H9 (cell line): ENCODE data around the gene MEDAG. TPM values are rescaled to one million over a fixed set of nuclear protein-coding genes. Genes with fewer than 3 reads are reported as not detected.

ENCODE experiments used
- DNase-seq: peaks from one replicate; pipeline ENCODE4 v3.0.0-alpha.2; 2017
- H2AFZ ChIP-seq: one replicate; pipeline ENCODE4 v1.6.1; 2013; ENCODE audit warnings: mild to moderate bottlenecking, low read length, control low read depth, moderate library complexity
- H2AK5ac ChIP-seq: 2 replicates; pipeline ENCODE4 v1.6.1; 2013; ENCODE audit warnings: low read length, control low read depth, mixed read lengths; ENCODE audit not compliant: insufficient read length
- H2BK120ac ChIP-seq: one replicate; pipeline ENCODE4 v1.6.1; 2013; ENCODE audit warnings: low read depth, mild to moderate bottlenecking, low read length, control low read depth, inconsistent platforms; ENCODE audit not compliant: poor library complexity, severe bottlenecking
- H2BK12ac ChIP-seq: 2 replicates; pipeline ENCODE4 v1.6.1; 2013; ENCODE audit warnings: low read length, control low read depth, mixed read lengths, low read depth; ENCODE audit not compliant: insufficient read length
- H2BK15ac ChIP-seq: 2 replicates; pipeline ENCODE4 v1.6.1; 2013; ENCODE audit warnings: low read depth, low read length, control low read depth
- H2BK20ac ChIP-seq: one replicate; pipeline ENCODE4 v1.6.1; 2013; ENCODE audit warnings: low read depth, mild to moderate bottlenecking, low read length, control low read depth, inconsistent platforms; ENCODE audit not compliant: poor library complexity, severe bottlenecking
- H2BK5ac ChIP-seq: 2 replicates; pipeline ENCODE4 v1.6.1; 2013; ENCODE audit warnings: low read length, control low read depth, mixed read lengths; ENCODE audit not compliant: insufficient read length
- H3K14ac ChIP-seq: 2 replicates; pipeline ENCODE4 v1.6.1; 2013; ENCODE audit warnings: low read length, control low read depth; ENCODE audit not compliant: insufficient read depth
- H3K18ac ChIP-seq: 2 replicates; pipeline ENCODE4 v1.6.1; 2013; ENCODE audit warnings: low read depth, mild to moderate bottlenecking, mixed read lengths, low read length, control low read depth; ENCODE audit not compliant: insufficient read length
- H3K23ac ChIP-seq: 2 replicates; pipeline ENCODE4 v1.6.1; 2013; ENCODE audit warnings: low read length, control low read depth, mixed read lengths, low read depth; ENCODE audit not compliant: insufficient read length
- H3K23me2 ChIP-seq: 2 replicates; pipeline ENCODE4 v1.6.1; 2013; ENCODE audit warnings: low read depth, mild to moderate bottlenecking, mixed read lengths, low read length, control low read depth; ENCODE audit not compliant: insufficient read length, poor library complexity, severe bottlenecking
- H3K27ac ChIP-seq: 2 replicates; pipeline ENCODE4 v1.5.1; 2013; ENCODE audit warnings: low read length, control low read depth, mixed read lengths, low read depth; ENCODE audit not compliant: insufficient read length
- H3K27me3 ChIP-seq: 2 replicates; pipeline ENCODE4 v1.6.1; 2013; ENCODE audit warnings: low read length, control low read depth, inconsistent platforms; ENCODE audit not compliant: insufficient read depth
- H3K4ac ChIP-seq: 2 replicates; pipeline ENCODE4 v1.6.1; 2013; ENCODE audit warnings: low read depth, mild to moderate bottlenecking, control low read depth, inconsistent platforms, low read length, moderate library complexity
- H3K4me1 ChIP-seq: 2 replicates; pipeline ENCODE4 v1.6.1; 2013; ENCODE audit warnings: low read length, control low read depth, inconsistent platforms; ENCODE audit not compliant: insufficient read depth
- H3K4me2 ChIP-seq: 2 replicates; pipeline ENCODE4 v1.6.1; 2013; ENCODE audit warnings: low read length, control low read depth, mixed read lengths; ENCODE audit not compliant: insufficient read length, insufficient read depth
- H3K56ac ChIP-seq: 2 replicates; pipeline ENCODE4 v1.6.1; 2013; ENCODE audit warnings: low read depth, mild to moderate bottlenecking, mixed read lengths, low read length, control low read depth; ENCODE audit not compliant: insufficient read length
- H3K79me1 ChIP-seq: 2 replicates; pipeline ENCODE4 v1.6.1; 2013; ENCODE audit warnings: low read depth, mild to moderate bottlenecking, moderate library complexity, low read length, control low read depth, inconsistent platforms; ENCODE audit not compliant: insufficient read depth, poor library complexity, severe bottlenecking
- H3K79me2 ChIP-seq: 2 replicates; pipeline ENCODE4 v1.6.1; 2013; ENCODE audit warnings: low read length, control low read depth, inconsistent platforms; ENCODE audit not compliant: insufficient read depth
- H3K9ac ChIP-seq: 2 replicates; pipeline ENCODE4 v1.6.1; 2013; ENCODE audit warnings: low read length, control low read depth, mixed read lengths; ENCODE audit not compliant: insufficient read length; ENCODE audit errors: extremely low read depth
- H3K9me3 ChIP-seq: one replicate; pipeline ENCODE4 v1.6.1; 2013; ENCODE audit warnings: low read depth, low read length, inconsistent platforms; ENCODE audit not compliant: control insufficient read depth
- H3T11ph ChIP-seq: one replicate; pipeline ENCODE4 v1.6.1; 2013; ENCODE audit warnings: mild to moderate bottlenecking, low read length, control low read depth, inconsistent platforms
- H4K20me1 ChIP-seq: one replicate; pipeline ENCODE4 v1.6.1; 2013; ENCODE audit not compliant: control insufficient read depth, insufficient read length, insufficient read depth
- H4K5ac ChIP-seq: 2 replicates; pipeline ENCODE4 v1.6.1; 2013; ENCODE audit warnings: low read depth, mild to moderate bottlenecking, mixed read lengths, low read length, control low read depth; ENCODE audit not compliant: insufficient read length
- H4K8ac ChIP-seq: replicated peaks from 2 replicates; pipeline ENCODE4 v1.6.1; 2013; ENCODE audit warnings: low read length, control low read depth, mixed read lengths, low read depth; ENCODE audit not compliant: insufficient read length
- H4K91ac ChIP-seq: 2 replicates; pipeline ENCODE4 v1.6.1; 2013; ENCODE audit warnings: low read depth, mild to moderate bottlenecking, moderate library complexity, mixed read lengths, low read length, control low read depth; ENCODE audit not compliant: insufficient read length
- H3K27ac Mint-ChIP-seq, 3 experiments: 2 replicates in 2 of 3; 3 replicates in 1 of 3; pipeline ENCODE4 v1.8.0; 2020 to 2021; ENCODE audit warnings: mixed read lengths in 3 of 3, mild to moderate bottlenecking in 1 of 3, moderate library complexity in 1 of 3
- H3K27me3 Mint-ChIP-seq: 2 replicates; pipeline ENCODE4 v1.8.0; 2021; ENCODE audit warnings: low read depth, mild to moderate bottlenecking, moderate library complexity, mixed read lengths
- H3K36me3 Mint-ChIP-seq, 3 experiments: 2 replicates in 2 of 3; 3 replicates in 1 of 3; pipeline ENCODE4 v1.8.0; 2020 to 2021; ENCODE audit warnings: low read depth in 3 of 3, mixed read lengths in 3 of 3; ENCODE audit not compliant: insufficient read depth in 1 of 3
- H3K4me1 Mint-ChIP-seq, 2 experiments: 2 replicates each; pipeline ENCODE4 v1.8.0; 2020; ENCODE audit warnings: mixed read lengths in 2 of 2
- H3K4me3 Mint-ChIP-seq, 2 experiments: 2 replicates in 1 of 2; 3 replicates in 1 of 2; pipeline ENCODE4 v1.8.0; 2020 to 2021; ENCODE audit warnings: mild to moderate bottlenecking in 2 of 2, mixed read lengths in 2 of 2, moderate library complexity in 1 of 2
- H3K9me3 Mint-ChIP-seq, 2 experiments: 2 replicates in 1 of 2; 3 replicates in 1 of 2; pipeline ENCODE4 v1.8.0; 2020; ENCODE audit warnings: mild to moderate bottlenecking in 2 of 2, mixed read lengths in 2 of 2, moderate library complexity in 1 of 2
- CTCF ChIP-seq: fragments of 200-600 bp; sonication (generic); conservative IDR thresholded peaks from 3 replicates; pipeline ENCODE4 v1.8.0; 2021; ENCODE audit warnings: antibody characterized with exemption, mild to moderate bottlenecking
- whole genome bisulfite sequencing: extraction: QIAGEN DNeasy Blood & Tissue Kit; methylation state at CpG from one replicate; pipeline ENCODE4 v1.1.7; 2013; ENCODE audit warnings: missing lambda C conversion rate, low lambda C conversion rate, mixed read lengths; ENCODE audit not compliant: insufficient read length; ENCODE audit errors: extremely low coverage; 5-methylcytosine and 5-hydroxymethylcytosine counted together
- total RNA-seq: library from RNA; stranded (reverse); gene quantifications from 2 replicates; pipeline ENCODE4 v1.2.1, GENCODE V29; 2021

MEDAG gene
- total RNA-seq, 1 experiment from 2014 or later, result 0.87 TPM

- Histone ChIP-seq H3K4me2 (no peak overlapping the region), H3K23me2 (no peaks in the 10 kb centered on the region), H3K27me3 (no peaks in the 10 kb centered on the region), H4K91ac (no peak overlapping the region), H3K79me1 (no peaks in the 10 kb centered on the region), H3K56ac (no peak overlapping the region), H3K79me2 (no peaks in the 10 kb centered on the region), H2AK5ac (no peak overlapping the region), H3K18ac (no peak overlapping the region), H3K23ac (no peak overlapping the region), H3K4me1 (no peaks in the 10 kb centered on the region), H2BK120ac (no peak overlapping the region), H3T11ph (no peak overlapping the region), H3K9ac (no peak overlapping the region), H4K8ac (no peak overlapping the region), H4K20me1 (no peaks in the 10 kb centered on the region), H3K27ac (no peak overlapping the region), H4K5ac (no peak overlapping the region), H2BK5ac (no peak overlapping the region), H2BK12ac (no peak overlapping the region), H3K14ac (no peak overlapping the region), H2BK15ac (no peak overlapping the region), H3K4ac (no peak overlapping the region), H3K9me3 (no peaks in the 10 kb centered on the region), H2BK20ac (no peak overlapping the region), H2AFZ (no peak overlapping the region)
- Mint-ChIP-seq H3K36me3 (no peaks in the 10 kb centered on the region), H3K4me3 (no peak overlapping the region), H3K27ac (no peak overlapping the region), H3K27me3 (no peaks in the 10 kb centered on the region), H3K4me1 (peaks cover 8 to 13% of the 10 kb centered on the region in 2 experiments), H3K9me3 (no peaks in the 10 kb centered on the region)
- no CpG with 5 or more reads among the region's 3 CpGs for WGBS
- TF ChIP-seq CTCF, result no peak
- DNase-seq, result no peak
These were observed 18.6 kb downstream of the MEDAG start for GRCh38 chr13:30924721-30925120.
